H1 (cell line): ENCODE measurements around the gene TRDN. TPM values are rescaled to one million over a fixed set of nuclear protein-coding genes. Genes with fewer than 3 reads are reported as not detected.

ENCODE experiments used
- ATF3 ChIP-seq: IDR thresholded peaks from 2 replicates; pipeline ENCODE4 v1.6.1; 2011; ENCODE audit warnings: low read depth, mild to moderate bottlenecking, low read length; ENCODE audit not compliant: insufficient read depth
- CHD2 ChIP-seq: IDR thresholded peaks from 2 replicates; pipeline ENCODE4 v1.6.1; 2012; ENCODE audit warnings: low read length, improper control_type of control experiment
- KDM1A ChIP-seq: fragments of 200-600, 300-600 bp; sonication (generic); IDR thresholded peaks from 2 replicates; pipeline ENCODE4 v1.7.1; 2016; ENCODE audit warnings: mild to moderate bottlenecking, low read length, borderline replicate concordance
- YY1 ChIP-seq: IDR thresholded peaks from 2 replicates; pipeline ENCODE4 v1.6.1; 2011; ENCODE audit warnings: low read depth, mild to moderate bottlenecking, low read length
- polyA plus RNA-seq, 7 experiments: library from polyadenylated mRNA; depleted of rRNA in 3 of 7; stranded (reverse) in 5 of 7; unstranded in 2 of 7; fragments of >200 nt in 5 of 7; fragments of 200-250 nt in 2 of 7; gene quantifications; 1 replicate in 5 of 7; 2 replicates in 1 of 7; 4 replicates in 1 of 7; pipeline versions ENCODE4 v1.2.1 to v1.2.3, GENCODE V29; 2011 to 2013; ENCODE audit warnings: missing spikeins in 2 of 7, mixed read lengths in 2 of 7
- total RNA-seq: library from RNA; stranded (reverse); fragmentation: NEBNext Ultra II Directional; extraction: Animal tissue kit (Norgen Biotek cat#: 25700); gene quantifications from 2 replicates; pipeline ENCODE4 v1.2.1, GENCODE V29; 2021

TRDN gene
- total and polyA plus RNA-seq, 2 of the 8 experiments (the other 6 are each of a cell fraction or from before 2014, with no cell fraction given), result 1.6 to 41.6 TPM

- no peak for TF ChIP-seq ATF3
- TF ChIP-seq YY1, result no peak
- TF ChIP-seq CHD2, result no peak
- no peak for TF ChIP-seq KDM1A
Observed at GRCh38 chr6:123508290-123508689, 128.5 kb downstream of the TRDN start (continued).
